CD4-positive, alpha-beta T cell treated with Interleukin-17A for 4 hours (primary cell): ENCODE results near the gene CMTM7.
A peak's percentile ranks its signal among the peaks of the same experiment; 100 is the strongest.
"Not testable (repeated sequence)": the region's sequence is repeated elsewhere in the genome, so short reads cannot be mapped to it uniquely, and the experiment has no call there.

ENCODE experiments used
- DNase-seq: peaks from one replicate; pipeline ENCODE4 v3.0.0-alpha.2; 2020; ENCODE audit warnings: mixed read lengths

The CMTM7 gene

DNA sequence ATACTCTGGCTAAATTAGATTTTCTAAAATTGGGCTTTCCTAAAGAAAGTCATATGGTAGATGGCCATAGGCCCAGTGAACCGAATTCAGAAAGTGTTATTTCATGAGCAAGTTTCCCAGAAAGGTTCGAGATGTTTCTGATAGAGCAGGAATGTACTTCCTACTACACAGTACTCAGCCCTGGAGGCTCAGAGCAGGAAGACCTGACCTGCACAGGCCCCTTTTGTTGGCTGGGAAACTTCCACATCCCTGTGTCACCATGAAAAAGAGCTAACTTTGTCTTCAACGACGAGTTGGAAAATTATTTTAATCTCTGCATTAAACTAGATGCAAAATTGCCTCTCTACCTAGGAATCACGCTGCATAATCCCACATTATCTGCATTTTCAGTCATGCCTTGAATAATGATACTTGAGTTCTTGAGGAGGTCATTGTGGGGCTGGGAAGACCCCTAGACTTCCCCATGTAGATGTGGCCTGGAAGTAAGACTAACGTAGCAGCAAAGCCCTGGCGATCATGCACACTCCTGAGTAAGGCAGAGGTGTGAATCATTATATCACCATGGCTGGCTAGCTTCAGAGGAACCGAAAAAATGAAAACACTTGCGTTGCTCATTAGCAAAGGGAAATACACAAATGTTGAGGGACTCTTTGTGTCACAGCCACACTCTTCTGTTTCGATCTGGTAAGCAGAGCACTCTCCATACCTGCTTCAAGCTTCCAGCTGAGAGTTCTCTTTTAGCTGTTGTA, 47.1 kb downstream of the CMTM7 start:
- DNase-seq: peak; percentile 35

DNA sequence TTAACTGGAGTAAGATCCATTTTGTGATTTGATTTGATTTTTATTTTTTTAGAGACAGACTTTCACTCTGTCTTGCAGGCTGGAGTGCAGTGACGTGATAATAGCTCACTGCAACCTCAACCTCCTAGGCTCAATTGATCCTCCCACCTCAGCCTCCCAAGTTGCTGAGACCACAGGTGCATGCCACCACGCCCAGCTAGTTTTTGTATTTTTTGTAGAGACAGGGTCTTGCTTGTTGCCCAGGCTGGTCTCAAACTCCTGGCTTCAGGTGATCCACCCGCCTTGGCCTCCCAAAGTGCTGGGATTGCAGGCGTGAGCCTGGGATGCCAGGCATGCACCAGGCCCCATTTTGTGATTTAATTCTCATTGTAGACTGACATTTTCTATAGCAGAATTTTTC, 47.8 kb downstream of the CMTM7 start:
- DNase-seq: not testable (repeated sequence)

DNA sequence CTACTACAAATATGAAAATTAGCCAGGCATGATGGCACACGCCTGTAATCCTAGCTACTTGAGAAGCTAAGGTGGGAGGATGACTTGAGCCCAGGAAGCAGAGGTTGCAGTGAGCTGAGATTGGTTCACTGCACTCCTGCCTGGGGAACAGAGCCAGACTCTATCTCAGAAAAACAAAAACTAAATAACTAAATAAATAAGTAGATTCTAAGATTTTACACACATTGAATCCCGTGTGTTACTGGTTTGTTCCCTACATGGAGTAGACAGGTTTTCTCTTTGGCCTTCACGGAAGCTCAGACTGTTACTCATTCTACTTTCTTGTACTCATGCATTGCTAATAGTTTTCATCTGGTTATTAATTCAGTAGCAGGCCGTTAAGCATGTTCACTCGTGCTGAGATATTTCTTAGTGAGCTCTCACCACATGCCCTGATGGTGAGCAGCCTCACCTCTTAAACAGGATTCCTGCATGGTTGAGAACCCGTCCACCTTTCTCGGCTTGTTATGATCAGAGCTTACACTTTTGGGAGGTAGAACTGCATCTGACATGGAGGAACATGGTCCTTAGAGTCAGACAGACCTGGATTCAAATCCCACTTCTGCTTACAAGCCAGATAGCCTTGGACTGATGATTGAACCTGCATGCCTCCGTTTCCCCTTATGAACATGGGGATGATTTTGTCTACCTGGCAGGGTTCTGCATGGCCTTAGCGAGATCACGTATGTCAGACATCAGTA, 49.1 kb downstream of the CMTM7 start:
- no peak for DNase-seq

DNA sequence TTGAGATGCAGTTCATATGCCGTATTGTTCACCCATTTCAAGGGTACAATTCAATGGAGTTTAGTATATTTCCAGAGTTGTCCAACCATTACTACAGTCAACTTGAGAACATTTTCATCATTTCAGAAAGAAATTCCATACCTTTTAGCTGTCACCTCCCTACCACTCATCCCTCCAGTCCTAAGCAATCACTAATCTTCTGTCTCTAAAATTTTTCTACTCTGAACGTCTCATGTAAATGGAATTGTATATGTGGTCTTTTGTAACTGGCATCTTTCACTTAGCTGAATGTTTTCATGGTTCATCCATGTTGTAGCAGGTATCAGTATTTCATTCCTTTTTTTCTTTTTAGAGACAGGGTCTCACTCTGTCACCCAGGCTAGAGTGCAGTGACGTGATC, 51.1 kb downstream of the CMTM7 start:
- DNase-seq: no peak

DNA sequence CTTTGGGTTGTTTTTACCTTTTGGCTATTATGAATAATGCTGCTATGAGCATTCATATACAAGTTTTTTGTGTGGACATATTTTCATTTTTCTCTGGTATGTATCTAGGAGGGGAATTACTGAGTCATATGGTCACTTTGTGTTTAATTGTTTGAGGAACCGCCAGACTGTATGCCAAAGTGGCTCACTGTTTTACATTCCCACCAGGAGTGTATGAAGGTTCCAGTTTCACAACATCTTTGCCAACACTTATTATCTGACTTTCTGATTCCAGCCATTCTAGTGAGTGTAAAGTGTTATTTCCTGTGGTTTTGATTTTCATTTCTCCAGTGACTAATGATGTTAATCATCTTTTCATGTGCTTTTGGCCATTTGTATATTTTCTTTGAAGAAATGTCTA, 51.8 kb downstream of the CMTM7 start:
- no peak for DNase-seq

DNA sequence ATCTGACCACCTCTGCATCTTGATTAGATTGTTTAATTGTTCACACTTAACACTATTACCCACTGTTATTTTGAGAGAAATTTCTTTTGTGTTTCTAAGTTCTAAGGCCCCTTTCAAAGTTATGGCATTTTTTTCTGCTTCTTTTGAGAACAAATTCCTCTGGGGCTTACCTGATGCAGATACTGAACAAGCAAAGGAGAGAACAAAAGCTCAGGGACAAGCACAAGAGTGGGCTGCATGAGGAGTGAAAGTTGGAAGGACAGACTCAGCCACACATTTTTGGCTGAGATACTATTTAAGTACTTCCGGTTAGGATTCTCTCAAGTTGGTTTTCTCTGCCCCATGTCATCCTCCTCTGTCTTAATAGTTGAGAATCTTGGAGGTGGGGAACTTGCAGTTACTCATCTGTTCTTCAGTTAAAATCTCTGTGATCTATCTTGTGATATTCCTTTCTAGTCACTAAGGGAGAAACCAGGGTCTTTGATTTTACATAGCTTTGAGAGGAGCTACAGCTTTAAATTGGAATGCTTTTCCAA, 56.3 kb downstream of the CMTM7 start:
- no peak for DNase-seq

DNA sequence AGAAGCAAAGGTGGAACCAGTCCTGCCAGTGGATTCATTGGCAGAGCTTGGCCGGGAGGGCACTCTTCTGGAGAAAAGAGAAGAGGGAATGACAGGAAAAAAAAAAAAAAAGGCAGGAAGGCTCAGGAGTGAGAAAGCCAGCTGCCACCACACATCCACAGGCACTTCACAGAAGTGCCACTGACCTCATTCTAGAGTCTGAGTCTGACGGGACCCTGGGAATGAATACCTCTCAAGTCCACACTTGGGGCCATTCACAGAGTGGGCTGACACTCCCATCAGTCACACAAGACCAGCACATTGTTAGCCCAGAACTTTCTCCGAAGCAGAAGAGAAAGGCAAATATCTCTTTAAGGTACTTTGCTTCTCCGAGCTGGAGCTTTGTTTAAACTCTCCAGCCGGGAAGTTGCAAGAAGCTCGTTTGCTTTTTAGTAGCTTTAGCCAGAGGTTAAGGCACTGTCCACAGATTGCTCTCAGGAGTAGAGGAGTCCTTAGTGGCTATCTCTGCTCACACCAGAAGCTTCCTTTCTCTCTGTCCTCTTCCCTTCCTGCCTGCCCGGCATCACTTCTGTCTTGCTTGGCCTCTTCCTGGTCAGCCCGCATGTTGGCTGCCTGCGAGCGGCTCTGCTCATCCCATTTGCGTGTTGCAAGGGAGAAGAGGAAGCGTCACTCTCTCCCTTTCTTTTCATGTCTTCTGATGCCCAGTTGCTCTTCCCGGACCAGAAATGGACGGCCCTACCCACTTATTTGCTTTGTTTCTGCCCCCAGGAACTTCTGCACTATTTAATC, 57.2 kb downstream of the CMTM7 start:
- no peak for DNase-seq

DNA sequence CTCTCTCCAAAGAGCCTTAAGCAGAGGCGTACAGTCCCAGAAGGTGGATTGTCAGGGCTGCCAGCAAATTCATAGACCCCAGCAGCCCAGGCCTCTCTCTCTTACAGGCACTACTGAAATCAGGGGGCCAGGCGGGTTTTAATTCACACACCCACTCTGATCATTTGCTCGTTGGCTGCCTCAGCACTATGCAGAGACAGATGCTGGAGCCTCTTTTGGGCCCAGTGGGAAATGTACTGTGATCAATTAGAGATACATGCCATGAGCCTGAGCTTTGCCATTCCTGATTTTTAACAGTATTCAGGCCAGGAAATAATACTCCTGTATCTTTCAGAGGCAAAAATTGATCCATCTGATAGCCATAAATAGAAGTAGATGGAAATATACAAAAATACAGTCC, 58.0 kb downstream of the CMTM7 start:
- DNase-seq: no peak

DNA sequence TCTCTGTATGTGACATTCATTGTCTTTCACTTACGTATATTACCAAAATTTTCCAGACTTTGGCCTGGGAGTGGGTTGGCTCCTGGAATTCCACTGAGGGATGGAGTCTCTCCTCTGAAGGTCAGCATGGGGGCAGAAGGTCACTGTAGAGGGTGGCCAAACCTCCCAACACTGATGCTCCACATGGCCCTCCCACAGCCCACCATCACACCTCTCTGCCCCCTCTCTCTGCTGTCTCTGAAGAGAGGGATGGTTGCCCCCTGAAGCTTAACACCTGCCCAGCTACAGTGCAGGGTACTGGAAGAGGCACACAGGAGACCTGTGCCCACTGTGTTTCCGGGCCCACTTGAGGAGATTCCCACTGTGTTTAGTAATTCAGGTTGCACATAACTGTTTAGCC, 58.8 kb downstream of the CMTM7 start:
- no peak for DNase-seq

DNA sequence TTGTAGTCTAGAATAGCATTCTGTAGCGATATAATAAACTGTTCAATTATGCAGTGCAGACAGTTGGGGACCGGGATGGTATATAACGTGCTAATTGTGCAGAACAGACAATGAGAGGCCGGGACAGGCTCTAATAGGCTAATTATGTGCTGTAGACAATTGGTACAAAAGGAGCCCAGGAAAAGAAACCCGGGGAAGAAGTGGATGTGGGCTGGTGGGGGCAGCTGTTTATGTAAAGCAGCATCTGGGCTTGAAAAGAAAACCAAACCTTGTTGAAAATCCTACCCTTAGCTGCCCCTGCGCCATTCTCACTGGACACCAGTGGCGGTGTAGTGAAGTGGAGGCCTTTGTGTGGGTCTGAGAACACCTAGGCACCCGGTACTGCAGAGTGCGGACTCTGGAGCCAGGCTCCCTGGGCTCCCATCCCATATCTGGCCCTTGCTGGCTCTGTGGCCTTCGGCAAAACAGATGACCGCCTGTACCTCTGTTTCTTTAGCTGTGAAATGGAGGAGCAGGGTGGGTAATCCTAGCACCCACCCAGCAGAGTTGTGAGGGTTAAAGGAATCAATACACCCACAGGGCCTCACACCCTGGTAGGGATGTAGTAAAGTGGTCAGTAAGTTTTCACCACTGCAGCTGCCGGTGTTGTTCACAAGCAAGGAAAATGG, 59.5 kb downstream of the CMTM7 start:
- DNase-seq: no peak

DNA sequence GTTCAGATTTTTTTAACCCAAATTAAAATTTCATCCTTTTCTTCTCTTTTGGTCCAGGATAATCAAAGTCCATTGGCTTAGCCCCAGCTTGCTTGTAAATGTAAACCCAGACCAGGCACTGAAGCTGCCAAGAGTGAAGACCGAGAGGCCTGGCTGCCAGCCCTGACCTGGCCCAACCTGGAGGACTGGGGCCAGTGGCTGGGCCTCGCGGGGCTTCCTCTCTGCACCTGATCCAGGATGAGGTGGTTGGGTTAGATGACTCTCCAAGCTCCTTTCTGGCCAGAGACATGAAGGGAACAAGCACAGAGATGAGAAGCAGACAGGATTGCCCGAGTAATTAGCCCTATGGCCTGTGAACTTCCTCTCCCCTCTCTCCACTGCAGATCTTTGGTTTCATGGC, 60.4 kb downstream of the CMTM7 start:
- DNase-seq: no peak

DNA sequence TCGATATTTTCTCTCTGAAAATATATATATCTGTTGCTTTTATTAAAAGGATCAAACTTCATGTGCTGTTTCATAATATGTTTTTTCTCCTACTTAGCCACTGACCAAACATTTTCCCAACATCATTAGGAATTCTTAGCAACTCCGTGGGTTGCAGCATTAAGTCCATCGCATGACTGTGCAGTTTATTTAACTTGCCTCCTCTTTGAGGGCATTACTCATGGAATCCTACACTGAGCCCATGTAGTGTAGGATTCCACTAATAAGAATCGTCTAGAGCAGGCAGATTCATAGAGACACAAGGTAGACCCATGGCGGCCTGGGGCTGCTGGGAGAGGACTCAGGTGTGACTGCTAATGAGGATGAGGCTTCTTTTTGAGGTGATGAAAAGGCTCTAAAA, 61.7 kb downstream of the CMTM7 start:
- DNase-seq: no peak

DNA sequence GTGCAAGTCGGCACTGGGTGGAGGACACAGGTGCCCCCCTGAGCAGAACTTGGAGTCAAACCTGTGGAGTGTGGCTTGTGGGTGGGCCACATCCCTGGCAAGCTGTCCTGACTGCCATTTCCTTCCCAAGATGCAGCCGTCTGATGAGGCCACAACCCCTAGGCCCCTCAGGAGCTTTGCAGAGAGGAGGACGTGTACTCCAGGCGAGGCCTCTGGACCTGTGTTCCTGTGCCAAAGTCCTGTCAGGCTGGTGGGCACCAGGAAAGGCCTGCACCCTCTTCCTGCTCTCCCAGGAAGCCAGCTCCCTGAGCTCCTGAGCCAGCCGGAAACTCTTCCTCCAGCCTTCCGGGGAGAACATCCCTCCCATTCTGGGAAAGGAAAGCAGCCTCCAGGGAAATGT, 62.5 kb downstream of the CMTM7 start:
- no peak for DNase-seq

DNA sequence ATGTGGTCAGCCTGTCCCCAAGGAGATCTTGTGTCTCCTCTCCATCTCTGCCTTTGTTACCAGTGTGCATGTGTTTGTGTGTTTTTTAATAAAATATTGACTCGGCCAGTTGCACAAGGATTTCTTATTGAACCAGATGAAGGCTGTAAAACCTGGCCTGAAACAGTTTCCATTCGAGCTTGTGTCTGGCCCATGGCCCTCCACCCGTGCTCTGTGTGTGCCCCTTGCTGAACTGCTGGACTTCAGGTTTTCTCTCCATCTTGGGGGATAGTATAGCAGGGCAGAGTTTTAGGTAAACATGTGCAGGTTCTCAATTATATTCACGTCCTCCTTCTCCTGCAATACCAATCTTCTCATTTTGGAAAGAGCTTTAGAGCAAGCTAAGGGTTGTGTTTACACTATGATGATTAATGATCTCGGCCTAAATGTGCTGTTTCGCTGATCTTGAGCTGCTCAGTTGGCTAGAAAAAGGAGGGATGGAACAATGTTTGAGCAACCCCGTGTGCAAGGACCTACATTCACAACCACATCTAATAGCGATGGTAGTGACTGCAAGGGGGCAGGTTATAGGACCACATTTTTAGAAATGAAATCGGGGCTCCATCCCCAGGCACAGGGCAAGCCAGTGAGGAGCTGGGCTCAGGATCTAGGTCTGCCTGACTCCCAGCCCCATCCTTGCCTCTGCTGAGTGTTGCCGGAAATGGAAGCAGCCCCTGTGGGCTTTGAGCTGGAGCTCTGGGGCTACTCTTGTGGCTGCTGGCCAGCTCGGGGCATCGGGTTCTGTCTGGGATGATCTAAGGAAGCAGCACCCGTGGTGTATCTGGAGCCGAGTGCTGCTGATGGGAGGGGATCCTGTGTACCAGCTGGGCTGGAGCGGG, 63.3 kb downstream of the CMTM7 start:
- no peak for DNase-seq

DNA sequence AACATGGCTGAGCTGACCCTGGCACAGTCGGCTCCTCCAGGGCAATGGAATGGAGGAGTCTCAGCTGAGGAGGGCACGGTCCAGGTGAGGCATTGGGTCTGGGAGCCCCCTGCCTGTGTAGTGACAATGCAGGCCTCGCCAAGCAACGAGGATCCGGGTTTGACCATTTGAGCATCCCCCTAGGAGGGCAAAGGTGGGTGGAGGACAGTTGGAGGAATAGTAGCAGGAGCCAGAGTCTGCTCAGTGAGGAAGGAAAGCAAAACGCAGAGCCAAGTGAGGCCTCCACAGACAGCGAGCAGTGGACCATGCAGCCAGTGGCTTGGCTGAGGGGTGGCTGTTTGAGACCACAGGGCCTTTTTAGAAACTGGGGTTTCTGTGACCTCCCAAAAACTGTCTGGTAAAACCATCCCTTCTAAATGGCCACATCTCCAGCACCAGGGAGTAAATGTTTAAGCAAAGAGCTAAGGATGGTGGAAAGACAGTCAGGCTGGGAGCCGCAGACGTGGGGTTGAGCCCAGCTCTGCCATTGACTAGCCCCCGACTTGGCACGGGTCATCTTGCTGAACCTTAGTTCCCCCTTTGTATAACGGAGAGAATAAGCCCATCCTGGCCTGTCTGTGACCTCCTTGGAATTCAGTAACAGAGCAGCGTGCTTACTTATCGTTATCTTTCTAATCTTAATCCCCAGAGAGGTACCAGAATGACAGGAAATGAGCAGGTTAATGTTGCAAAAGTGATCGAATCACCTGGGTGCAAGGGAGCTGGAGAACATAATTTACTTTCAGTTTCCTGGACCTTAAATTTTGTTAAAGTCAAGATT, 64.2 kb downstream of the CMTM7 start:
- peak; percentile 39 for DNase-seq

DNA sequence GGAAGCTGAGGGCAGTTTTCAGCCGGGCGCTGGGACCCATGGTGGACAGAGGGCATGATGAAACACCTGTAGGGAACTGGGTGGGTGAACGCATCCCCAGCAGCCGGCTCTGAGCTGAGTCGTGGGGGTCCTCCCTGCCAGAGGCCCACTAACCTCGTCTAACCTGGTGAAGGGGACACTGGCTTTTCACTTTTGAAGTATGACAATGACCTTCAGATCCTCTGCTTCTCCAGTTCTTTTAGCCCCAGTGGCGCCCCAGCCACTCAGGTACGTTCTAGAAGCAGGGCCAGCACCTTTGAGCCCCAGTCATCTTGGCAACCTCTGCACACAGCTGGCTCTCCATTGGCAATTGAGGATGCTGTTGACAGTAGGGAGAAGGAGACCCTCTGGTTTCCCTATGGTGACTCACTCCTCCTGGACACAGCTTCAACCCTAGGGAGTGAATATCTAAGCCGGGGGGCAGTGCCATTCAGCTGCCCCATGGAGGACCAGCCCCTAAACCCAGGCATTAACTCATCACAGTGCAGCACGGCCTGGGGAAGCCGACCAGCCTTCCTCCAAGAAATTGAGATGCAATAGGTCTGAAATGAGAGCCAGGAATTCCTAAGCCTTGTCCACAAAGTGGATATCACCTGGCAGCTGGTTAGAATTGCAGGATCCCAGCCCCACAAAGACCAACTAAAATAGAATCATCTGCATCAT, 64.9 kb downstream of the CMTM7 start:
- no peak for DNase-seq

DNA sequence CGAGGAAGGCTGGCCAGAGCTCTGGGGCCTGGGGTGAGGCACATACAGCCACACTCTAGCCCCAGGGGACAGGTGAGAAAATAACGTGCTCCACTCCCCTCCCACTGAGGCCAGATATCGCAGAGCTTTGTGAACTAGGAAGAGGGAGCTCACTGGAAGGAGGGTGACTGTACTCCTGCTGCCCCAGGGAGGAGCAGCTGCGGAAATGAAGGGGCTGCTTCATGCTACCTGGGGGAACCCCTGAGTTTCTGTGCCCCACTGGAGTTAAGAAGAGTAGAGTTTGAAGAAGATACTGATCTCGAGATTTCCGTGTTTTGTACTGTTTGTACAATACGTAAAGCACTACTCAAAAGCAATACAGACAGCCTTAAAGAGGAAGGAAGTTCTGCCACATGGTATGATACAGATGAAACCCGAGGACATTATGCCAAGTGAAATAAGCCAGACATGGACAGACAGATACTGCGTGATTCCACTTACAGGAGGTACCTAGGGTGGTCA, 66.4 kb downstream of the CMTM7 start:
- peak; percentile 77 for DNase-seq

DNA sequence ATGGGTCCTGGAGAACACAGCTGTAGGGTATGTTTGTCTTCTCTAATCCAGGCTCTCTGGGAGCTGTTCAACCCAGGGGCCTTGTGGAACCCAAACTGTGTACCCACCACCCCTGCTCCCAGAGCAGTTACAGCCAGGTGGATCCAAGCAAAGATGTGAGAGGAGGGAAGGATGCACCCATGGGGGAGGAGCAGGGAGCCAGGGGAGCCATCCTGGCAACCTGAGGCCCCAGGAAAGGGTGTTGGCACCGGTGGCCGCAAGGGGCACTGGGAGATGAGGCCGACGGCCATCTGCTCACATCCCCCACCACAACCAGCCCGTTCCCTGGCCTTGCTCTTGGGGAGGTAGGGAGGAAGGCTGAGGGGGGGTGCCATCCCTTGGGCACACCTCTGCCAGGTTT, 67.8 kb downstream of the CMTM7 start:
- DNase-seq: no peak

DNA sequence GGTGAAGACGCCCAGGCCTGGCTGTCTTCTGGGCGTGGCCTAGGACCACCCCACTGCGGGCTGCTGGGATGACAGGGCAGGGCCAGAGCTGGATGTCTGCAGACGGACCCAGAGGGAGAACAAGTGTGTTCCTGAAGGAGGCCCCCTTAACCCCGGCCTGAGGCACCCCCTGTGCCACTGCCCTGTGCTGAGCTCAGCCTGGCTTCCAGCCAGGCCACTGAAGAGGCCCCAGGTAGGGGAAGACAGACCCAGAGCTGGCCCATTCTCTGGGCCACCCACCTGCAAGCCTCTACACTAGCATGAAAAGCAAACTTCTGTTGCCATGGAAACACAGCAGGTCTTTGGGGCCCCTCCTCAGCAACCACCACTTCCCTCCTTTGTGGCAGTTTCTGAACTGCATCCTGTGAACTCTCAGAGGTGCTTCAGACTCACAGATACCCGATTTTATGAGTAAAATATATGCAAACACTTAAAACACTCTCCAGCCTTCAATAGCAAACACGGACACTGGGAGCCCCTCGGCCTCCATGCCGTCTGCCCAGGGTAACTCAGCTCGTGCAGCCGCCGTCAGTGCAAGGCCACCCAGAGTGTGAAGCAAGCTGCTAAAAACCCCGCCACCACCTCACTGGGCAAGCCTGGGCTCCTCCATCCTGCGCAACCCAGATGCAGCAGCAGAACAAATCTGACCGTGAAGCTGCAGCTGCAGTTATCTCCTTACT, 68.5 kb downstream of the CMTM7 start:
- DNase-seq: peak; percentile 79
